ENCODE data around the gene CCDC91.

Gene CCDC91

DNA sequence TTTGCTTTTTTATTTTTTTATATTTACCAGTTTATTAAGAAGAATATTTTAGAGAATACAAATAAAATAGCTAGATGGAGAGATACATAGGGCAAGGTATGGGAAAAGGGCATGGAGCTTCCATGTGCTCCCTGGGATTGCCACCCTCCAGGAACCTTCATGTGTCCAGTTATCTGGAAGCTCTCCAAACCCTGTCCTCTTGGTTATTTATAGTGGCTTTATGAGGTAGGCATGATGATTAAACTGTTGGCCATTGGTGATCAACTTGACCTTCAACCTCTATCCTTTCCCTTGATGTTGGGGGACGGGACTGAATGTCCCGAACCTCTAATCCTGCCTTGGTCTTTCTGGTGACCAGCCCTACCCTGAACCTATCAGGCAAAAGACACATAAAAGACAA is 156.3 kb downstream of the CCDC91 start:
- DNase-seq, result no peak
- ChIA-PET POLR2A (no interaction called here), CTCF (no interaction called here)
- H3K9me3 ChIP-seq (ENCODE audit: control extremely low read depth in 1 of 5, control insufficient read depth in 4 of 5, insufficient read depth in 2 of 5, low read depth in 1 of 5, low read length in 4 of 5), result peaks cover 0 to 8% (median 1%) of the 10 kb centered on the region in 5 experiments
- H3K27me3 ChIP-seq (replicated peaks in 2 of 5; ENCODE audit: control insufficient read depth in 4 of 5, insufficient read depth in 5 of 5, low read length in 4 of 5), result no peaks in the 10 kb centered on the region
- no peak overlapping the region for H3K27ac ChIP-seq (ENCODE audit: insufficient read depth in 1 of 2, low read depth in 1 of 2, low read length in 2 of 2, poor library complexity in 1 of 2, severe bottlenecking in 2 of 2)
- H3K36me3 ChIP-seq (ENCODE audit: control insufficient read depth in 4 of 4, insufficient read depth in 4 of 4, low read length in 3 of 4), result peaks cover 0 to 15% (median 2%) of the 10 kb centered on the region in 4 experiments
- whole genome bisulfite sequencing (ENCODE audit: insufficient coverage), result 92% methylated on average over 2 of the region's 2 CpGs
- no peak overlapping the region for H3K4me3 ChIP-seq (ENCODE audit: control insufficient read depth in 1 of 7, extremely low read depth in 1 of 7, insufficient read depth in 4 of 7, low read depth in 2 of 7, low read length in 6 of 7)
- H3K4me1 ChIP-seq (ENCODE audit: control extremely low read depth in 1 of 4, control insufficient read depth in 4 of 4, insufficient read depth in 4 of 4, low read length in 3 of 4), result no peaks in the 10 kb centered on the region

DNA sequence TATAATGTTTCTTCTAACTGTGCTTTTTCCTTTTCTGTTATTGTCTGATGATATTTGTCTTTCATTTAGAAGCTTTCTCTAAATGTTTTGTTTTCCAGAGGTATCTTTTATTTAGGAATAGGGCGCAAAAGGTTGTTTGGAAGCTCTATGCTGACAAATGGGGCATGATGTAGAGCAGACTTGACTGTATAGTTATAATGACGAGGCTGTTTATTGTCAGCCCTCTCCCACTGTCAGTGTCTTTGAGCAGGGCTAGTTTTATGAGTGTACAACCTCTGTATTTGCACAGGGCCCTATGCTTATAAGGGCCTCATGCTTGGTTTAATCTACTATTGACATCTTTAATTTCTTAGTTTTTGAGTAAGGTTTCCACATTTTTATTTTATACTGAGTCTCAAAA is 158.9 kb downstream of the CCDC91 start:
- Histone ChIP-seq H3K4me3 (ENCODE audit: control insufficient read depth in 1 of 7, extremely low read depth in 1 of 7, insufficient read depth in 4 of 7, low read depth in 2 of 7, low read length in 6 of 7) (no peak overlapping the region), H3K27ac (ENCODE audit: insufficient read depth in 1 of 2, low read depth in 1 of 2, low read length in 2 of 2, poor library complexity in 1 of 2, severe bottlenecking in 2 of 2) (no peak overlapping the region), H3K9me3 (ENCODE audit: control extremely low read depth in 1 of 5, control insufficient read depth in 4 of 5, insufficient read depth in 2 of 5, low read depth in 1 of 5, low read length in 4 of 5) (peaks cover 1 to 26% (median 4%) of the 10 kb centered on the region in 5 experiments), H3K27me3 (replicated peaks in 2 of 5; ENCODE audit: control insufficient read depth in 4 of 5, insufficient read depth in 5 of 5, low read length in 4 of 5) (no peaks in the 10 kb centered on the region), H3K36me3 (ENCODE audit: control insufficient read depth in 4 of 4, insufficient read depth in 4 of 4, low read length in 3 of 4) (peaks cover 0 to 32% (median 7%) of the 10 kb centered on the region in 4 experiments), H3K4me1 (ENCODE audit: control extremely low read depth in 1 of 4, control insufficient read depth in 4 of 4, insufficient read depth in 4 of 4, low read length in 3 of 4) (no peaks in the 10 kb centered on the region)
- ChIA-PET POLR2A (no interaction called here), CTCF (no interaction called here)
- 100% methylated on average over 2 of the region's 2 CpGs for WGBS (ENCODE audit: insufficient coverage)
- DNase-seq, result no peak

DNA sequence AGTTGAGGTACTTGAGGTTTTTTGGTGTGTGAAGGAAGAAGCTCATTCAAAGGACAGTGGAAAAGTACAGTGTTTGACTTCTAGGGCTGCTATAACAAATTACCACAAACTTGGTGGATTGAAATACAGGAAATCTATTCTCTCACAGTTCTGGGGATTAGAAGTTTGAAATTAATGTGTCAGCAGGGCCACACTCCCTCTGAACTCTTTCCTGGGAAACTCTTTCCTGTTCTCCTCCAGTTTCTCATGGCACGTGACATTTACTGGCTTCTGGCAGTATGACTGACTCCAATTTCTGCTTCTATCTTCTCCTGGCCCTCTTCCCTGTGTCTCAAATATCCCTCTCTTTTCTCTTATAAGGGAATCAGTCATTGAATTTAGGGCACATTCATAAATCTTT is 160.2 kb downstream of the CCDC91 start:
- Histone ChIP-seq H3K36me3 (ENCODE audit: control insufficient read depth in 4 of 4, insufficient read depth in 4 of 4, low read length in 3 of 4) (peaks cover 0 to 32% (median 7%) of the 10 kb centered on the region in 4 experiments), H3K27ac (ENCODE audit: insufficient read depth in 1 of 2, low read depth in 1 of 2, low read length in 2 of 2, poor library complexity in 1 of 2, severe bottlenecking in 2 of 2) (no peak overlapping the region), H3K4me1 (ENCODE audit: control extremely low read depth in 1 of 4, control insufficient read depth in 4 of 4, insufficient read depth in 4 of 4, low read length in 3 of 4) (no peaks in the 10 kb centered on the region), H3K9me3 (ENCODE audit: control extremely low read depth in 1 of 5, control insufficient read depth in 4 of 5, insufficient read depth in 2 of 5, low read depth in 1 of 5, low read length in 4 of 5) (peaks cover 1 to 26% (median 4%) of the 10 kb centered on the region in 5 experiments), H3K4me3 (ENCODE audit: control insufficient read depth in 1 of 7, extremely low read depth in 1 of 7, insufficient read depth in 4 of 7, low read depth in 2 of 7, low read length in 6 of 7) (no peak overlapping the region), H3K27me3 (replicated peaks in 2 of 5; ENCODE audit: control insufficient read depth in 4 of 5, insufficient read depth in 5 of 5, low read length in 4 of 5) (no peaks in the 10 kb centered on the region)
- POLR2A ChIA-PET, result no interaction called here
- no CpG with 5 or more reads among the region's 1 CpG for WGBS (ENCODE audit: insufficient coverage)
- DNase-seq, result no peak
- CTCF ChIA-PET, result no interaction called here

DNA sequence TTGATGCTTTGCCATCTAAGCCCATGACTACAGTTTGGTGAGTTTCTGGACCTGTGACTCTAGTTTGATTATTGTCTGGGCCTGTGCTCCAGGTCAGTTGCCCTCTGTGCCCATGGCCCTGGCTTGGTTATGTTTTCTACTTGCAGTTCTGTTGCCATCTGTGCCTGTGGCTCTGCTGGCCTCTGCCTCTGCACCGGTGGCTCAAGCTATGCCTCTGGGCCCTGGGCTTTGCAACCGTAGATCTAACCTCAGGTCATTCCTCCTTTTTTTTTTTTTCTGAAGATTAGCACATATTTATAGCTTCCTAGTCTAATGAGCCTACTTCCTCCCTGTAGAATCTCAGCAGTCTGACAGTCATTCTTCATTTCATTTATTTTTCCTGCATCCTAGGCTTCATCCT is 161.2 kb downstream of the CCDC91 start:
- Histone ChIP-seq H3K27me3 (replicated peaks in 2 of 5; ENCODE audit: control insufficient read depth in 4 of 5, insufficient read depth in 5 of 5, low read length in 4 of 5) (no peaks in the 10 kb centered on the region), H3K4me1 (ENCODE audit: control extremely low read depth in 1 of 4, control insufficient read depth in 4 of 4, insufficient read depth in 4 of 4, low read length in 3 of 4) (no peaks in the 10 kb centered on the region), H3K9me3 (ENCODE audit: control extremely low read depth in 1 of 5, control insufficient read depth in 4 of 5, insufficient read depth in 2 of 5, low read depth in 1 of 5, low read length in 4 of 5) (peaks cover 1 to 26% (median 4%) of the 10 kb centered on the region in 5 experiments), H3K27ac (ENCODE audit: insufficient read depth in 1 of 2, low read depth in 1 of 2, low read length in 2 of 2, poor library complexity in 1 of 2, severe bottlenecking in 2 of 2) (no peak overlapping the region), H3K36me3 (ENCODE audit: control insufficient read depth in 4 of 4, insufficient read depth in 4 of 4, low read length in 3 of 4) (peaks cover 0 to 32% (median 7%) of the 10 kb centered on the region in 4 experiments), H3K4me3 (ENCODE audit: control insufficient read depth in 1 of 7, extremely low read depth in 1 of 7, insufficient read depth in 4 of 7, low read depth in 2 of 7, low read length in 6 of 7) (no peak overlapping the region)
- POLR2A ChIA-PET, result no interaction called here
- CTCF ChIA-PET, result no interaction called here
- no peak for DNase-seq
- WGBS (ENCODE audit: insufficient coverage), result 83% methylated on average over 1 of the region's 2 CpGs

DNA sequence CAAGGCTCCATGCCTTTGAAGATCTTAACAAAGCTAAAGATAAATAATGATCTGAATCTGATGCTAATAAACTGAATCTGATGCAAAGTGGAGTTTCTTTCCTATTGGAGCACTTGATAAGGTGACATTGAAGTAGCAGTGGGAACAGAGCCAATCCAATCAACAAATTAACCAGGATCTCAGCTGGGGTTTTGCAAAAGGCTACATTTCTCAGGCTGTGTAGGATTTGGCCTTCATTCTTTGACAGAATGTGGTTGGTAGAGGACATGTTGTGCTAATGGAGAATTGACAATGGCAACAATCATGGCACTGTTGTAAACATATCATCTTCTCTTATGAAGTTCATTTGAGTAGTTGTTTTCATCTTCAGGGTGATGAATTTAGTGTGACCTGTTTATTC is 164.9 kb downstream of the CCDC91 start:
- H3K27ac ChIP-seq (ENCODE audit: insufficient read depth in 1 of 2, low read depth in 1 of 2, low read length in 2 of 2, poor library complexity in 1 of 2, severe bottlenecking in 2 of 2), result no peak overlapping the region
- H3K4me1 ChIP-seq (ENCODE audit: control extremely low read depth in 1 of 4, control insufficient read depth in 4 of 4, insufficient read depth in 4 of 4, low read length in 3 of 4), result no peaks in the 10 kb centered on the region
- ChIA-PET POLR2A (no interaction called here), CTCF (no interaction called here)
- no peaks in the 10 kb centered on the region for H3K27me3 ChIP-seq (replicated peaks in 2 of 5; ENCODE audit: control insufficient read depth in 4 of 5, insufficient read depth in 5 of 5, low read length in 4 of 5)
- no peak overlapping the region for H3K4me3 ChIP-seq (ENCODE audit: control insufficient read depth in 1 of 7, extremely low read depth in 1 of 7, insufficient read depth in 4 of 7, low read depth in 2 of 7, low read length in 6 of 7)
- peaks cover 0 to 30% (median 6%) of the 10 kb centered on the region in 4 experiments for H3K36me3 ChIP-seq (ENCODE audit: control insufficient read depth in 4 of 4, insufficient read depth in 4 of 4, low read length in 3 of 4)
- peaks cover 0 to 23% (median 4%) of the 10 kb centered on the region in 5 experiments for H3K9me3 ChIP-seq (ENCODE audit: control extremely low read depth in 1 of 5, control insufficient read depth in 4 of 5, insufficient read depth in 2 of 5, low read depth in 1 of 5, low read length in 4 of 5)
- DNase-seq, result no peak

DNA sequence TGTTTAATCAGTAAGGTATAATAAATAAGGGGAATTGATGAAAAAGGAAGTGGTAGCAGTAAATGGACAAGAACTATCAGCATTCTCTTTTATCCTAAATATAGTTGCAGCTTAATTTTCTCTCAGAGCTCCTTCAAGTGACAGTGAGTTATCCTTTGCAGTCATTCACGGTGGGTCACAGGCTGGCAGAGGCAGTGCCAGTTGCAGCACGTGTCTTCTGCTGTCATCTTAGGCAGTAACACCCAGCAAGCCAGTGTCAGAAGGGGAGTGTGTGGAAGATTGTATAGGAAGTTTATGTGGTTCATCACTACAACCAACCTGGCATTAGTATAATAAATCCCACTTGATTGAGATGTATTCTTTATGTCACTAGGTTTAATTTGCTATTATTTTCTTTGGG is 170.0 kb downstream of the CCDC91 start:
- peaks cover 0 to 3% (median 0%) of the 10 kb centered on the region in 5 experiments for H3K9me3 ChIP-seq (ENCODE audit: control extremely low read depth in 1 of 5, control insufficient read depth in 4 of 5, insufficient read depth in 2 of 5, low read depth in 1 of 5, low read length in 4 of 5)
- POLR2A ChIA-PET, result no interaction called here
- H3K27ac ChIP-seq (ENCODE audit: insufficient read depth in 1 of 2, low read depth in 1 of 2, low read length in 2 of 2, poor library complexity in 1 of 2, severe bottlenecking in 2 of 2), result no peak overlapping the region
- H3K36me3 ChIP-seq (ENCODE audit: control insufficient read depth in 4 of 4, insufficient read depth in 4 of 4, low read length in 3 of 4), result peaks cover 0 to 3% (median 1%) of the 10 kb centered on the region in 4 experiments
- H3K4me1 ChIP-seq (ENCODE audit: control extremely low read depth in 1 of 4, control insufficient read depth in 4 of 4, insufficient read depth in 4 of 4, low read length in 3 of 4), result no peaks in the 10 kb centered on the region
- CTCF ChIA-PET, result interaction anchor here (0.8 kb wide), 1 partner anchor 33 kb away, joined by 3 read pairs; no protein-coding TSS in a partner anchor
- no peaks in the 10 kb centered on the region for H3K27me3 ChIP-seq (replicated peaks in 2 of 5; ENCODE audit: control insufficient read depth in 4 of 5, insufficient read depth in 5 of 5, low read length in 4 of 5)
- no peak for DNase-seq
- 100% methylated on average over 1 of the region's 2 CpGs for WGBS (ENCODE audit: insufficient coverage)
- H3K4me3 ChIP-seq (ENCODE audit: control insufficient read depth in 1 of 7, extremely low read depth in 1 of 7, insufficient read depth in 4 of 7, low read depth in 2 of 7, low read length in 6 of 7), result no peak overlapping the region

DNA sequence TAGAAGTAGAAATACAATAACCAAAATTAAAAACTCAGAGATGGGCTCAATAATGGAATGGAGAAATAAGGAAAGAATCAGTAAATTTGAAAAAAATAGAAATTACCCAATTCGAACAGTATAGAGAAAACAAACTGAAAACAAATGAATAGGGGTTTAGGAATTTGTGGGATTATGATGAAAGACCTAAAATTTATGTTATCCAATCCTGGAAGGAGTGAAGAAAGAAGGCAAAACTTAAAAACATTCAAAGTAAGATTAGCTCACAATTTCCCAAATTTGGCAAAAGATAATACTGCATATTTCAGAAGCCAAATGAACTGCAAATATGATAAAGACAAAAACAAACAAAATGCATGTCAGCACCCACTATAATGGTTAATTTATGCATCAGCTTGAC is 177.1 kb downstream of the CCDC91 start:
- POLR2A ChIA-PET, result no interaction called here
- CTCF ChIA-PET, result no interaction called here
- Histone ChIP-seq H3K27me3 (replicated peaks in 2 of 5; ENCODE audit: control insufficient read depth in 4 of 5, insufficient read depth in 5 of 5, low read length in 4 of 5) (no peaks in the 10 kb centered on the region), H3K4me1 (ENCODE audit: control extremely low read depth in 1 of 4, control insufficient read depth in 4 of 4, insufficient read depth in 4 of 4, low read length in 3 of 4) (no peaks in the 10 kb centered on the region), H3K27ac (ENCODE audit: insufficient read depth in 1 of 2, low read depth in 1 of 2, low read length in 2 of 2, poor library complexity in 1 of 2, severe bottlenecking in 2 of 2) (no peak overlapping the region), H3K4me3 (ENCODE audit: control insufficient read depth in 1 of 7, extremely low read depth in 1 of 7, insufficient read depth in 4 of 7, low read depth in 2 of 7, low read length in 6 of 7) (no peak overlapping the region), H3K36me3 (ENCODE audit: control insufficient read depth in 4 of 4, insufficient read depth in 4 of 4, low read length in 3 of 4) (peaks cover 5 to 54% (median 13%) of the 10 kb centered on the region in 4 experiments), H3K9me3 (ENCODE audit: control extremely low read depth in 1 of 5, control insufficient read depth in 4 of 5, insufficient read depth in 2 of 5, low read depth in 1 of 5, low read length in 4 of 5) (peaks cover 3 to 57% (median 22%) of the 10 kb centered on the region in 5 experiments)
- no peak for DNase-seq
- WGBS (ENCODE audit: insufficient coverage), result 100% methylated on average over 1 of the region's 1 CpG

Measured in common myeloid progenitor, CD34-positive (primary cell).